ENCODE measurements around the gene CTRB1. TPM values are rescaled to one million over a fixed set of nuclear protein-coding genes. Genes with fewer than 3 reads are reported as not detected.
"Not testable (repeated sequence)": the region's sequence is repeated elsewhere in the genome, so short reads cannot be mapped to it uniquely, and the experiment has no call there.

Gene CTRB1
- total RNA-seq, 1 donor from 2014 or later = not detected

GRCh38 chr16:75207831-75208230, 11.0 kb upstream of the CTRB1 start:
- no peaks in the 10 kb centered on the region for H3K4me1 ChIP-seq
- no peaks in the 10 kb centered on the region for H3K9me3 ChIP-seq
- TF ChIP-seq POLR2A (IDR thresholded peaks at IDR 0.05) (no peak), POLR2AphosphoS5 (IDR thresholded peaks at IDR 0.05; ENCODE audit: insufficient read depth in 1 of 2, low read depth in 1 of 2) (no peak)
- TF ChIP-seq, protein P1, sequence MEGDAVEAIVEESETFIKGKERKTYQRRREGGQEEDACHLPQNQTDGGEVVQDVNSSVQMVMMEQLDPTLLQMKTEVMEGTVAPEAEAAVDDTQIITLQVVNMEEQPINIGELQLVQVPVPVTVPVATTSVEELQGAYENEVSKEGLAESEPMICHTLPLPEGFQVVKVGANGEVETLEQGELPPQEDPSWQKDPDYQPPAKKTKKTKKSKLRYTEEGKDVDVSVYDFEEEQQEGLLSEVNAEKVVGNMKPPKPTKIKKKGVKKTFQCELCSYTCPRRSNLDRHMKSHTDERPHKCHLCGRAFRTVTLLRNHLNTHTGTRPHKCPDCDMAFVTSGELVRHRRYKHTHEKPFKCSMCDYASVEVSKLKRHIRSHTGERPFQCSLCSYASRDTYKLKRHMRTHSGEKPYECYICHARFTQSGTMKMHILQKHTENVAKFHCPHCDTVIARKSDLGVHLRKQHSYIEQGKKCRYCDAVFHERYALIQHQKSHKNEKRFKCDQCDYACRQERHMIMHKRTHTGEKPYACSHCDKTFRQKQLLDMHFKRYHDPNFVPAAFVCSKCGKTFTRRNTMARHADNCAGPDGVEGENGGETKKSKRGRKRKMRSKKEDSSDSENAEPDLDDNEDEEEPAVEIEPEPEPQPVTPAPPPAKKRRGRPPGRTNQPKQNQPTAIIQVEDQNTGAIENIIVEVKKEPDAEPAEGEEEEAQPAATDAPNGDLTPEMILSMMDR (IDR thresholded peaks at IDR 0.05) = no peak
- no peaks in the 10 kb centered on the region for H3K36me3 ChIP-seq
- no peaks in the 10 kb centered on the region for H3K27me3 ChIP-seq
- intact Hi-C loops (cut with DNase I) = no loop called here
- DNase-seq (ENCODE audit: extremely low spot score in 2 of 2) = no peak
- H3K4me3 ChIP-seq = no peak overlapping the region
- H3K27ac ChIP-seq = no peak overlapping the region

GRCh38 chr16:75208242-75208825, 10.5 kb upstream of the CTRB1 start:
- Histone ChIP-seq H3K4me3 (no peak overlapping the region), H3K4me1 (no peaks in the 10 kb centered on the region), H3K9me3 (no peaks in the 10 kb centered on the region), H3K36me3 (no peaks in the 10 kb centered on the region), H3K27me3 (no peaks in the 10 kb centered on the region), H3K27ac (no peak overlapping the region)
- intact Hi-C loops (cut with DNase I) = no loop called here
- no peak for TF ChIP-seq POLR2AphosphoS5 (IDR thresholded peaks at IDR 0.05; ENCODE audit: insufficient read depth in 1 of 2, low read depth in 1 of 2)
- TF ChIP-seq POLR2A (IDR thresholded peaks at IDR 0.05) = no peak
- TF ChIP-seq, protein P1 (IDR thresholded peaks at IDR 0.05) = no peak
- DNase-seq (ENCODE audit: extremely low spot score in 2 of 2) = no peak

DNA sequence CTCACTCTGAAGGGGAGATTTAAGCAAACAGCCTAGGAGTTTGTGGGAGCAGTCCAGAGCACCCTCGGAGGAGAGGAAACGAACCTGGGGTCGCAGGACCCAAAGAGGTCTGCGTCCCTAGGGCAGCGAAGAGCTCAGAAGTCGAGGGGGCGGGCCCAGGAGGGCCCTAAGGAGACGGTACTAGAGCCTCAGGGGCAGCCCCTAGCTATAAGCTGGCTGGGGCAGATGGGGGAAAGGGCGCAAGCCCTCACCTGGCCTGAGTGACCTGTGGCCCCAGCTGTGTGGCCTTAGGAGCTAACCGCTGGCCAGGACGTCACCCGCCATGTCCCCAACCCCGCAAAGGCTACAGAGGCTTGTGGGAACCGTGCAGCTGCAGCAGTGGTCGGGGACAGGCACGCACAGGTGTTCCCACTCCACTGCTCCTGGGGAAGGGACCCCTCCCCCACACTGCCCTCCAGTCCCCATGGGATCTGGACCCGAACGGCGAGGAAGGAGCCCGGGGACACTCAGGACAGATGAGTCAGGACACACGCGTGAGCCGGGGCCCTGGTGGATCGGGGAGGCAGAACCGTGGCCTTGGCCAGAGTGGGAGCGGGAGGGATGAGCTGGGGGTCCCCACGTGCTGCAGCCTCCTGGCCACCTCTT, 9.8 kb upstream of the CTRB1 start:
- intact Hi-C loops (cut with DNase I) = no loop called here

DNA sequence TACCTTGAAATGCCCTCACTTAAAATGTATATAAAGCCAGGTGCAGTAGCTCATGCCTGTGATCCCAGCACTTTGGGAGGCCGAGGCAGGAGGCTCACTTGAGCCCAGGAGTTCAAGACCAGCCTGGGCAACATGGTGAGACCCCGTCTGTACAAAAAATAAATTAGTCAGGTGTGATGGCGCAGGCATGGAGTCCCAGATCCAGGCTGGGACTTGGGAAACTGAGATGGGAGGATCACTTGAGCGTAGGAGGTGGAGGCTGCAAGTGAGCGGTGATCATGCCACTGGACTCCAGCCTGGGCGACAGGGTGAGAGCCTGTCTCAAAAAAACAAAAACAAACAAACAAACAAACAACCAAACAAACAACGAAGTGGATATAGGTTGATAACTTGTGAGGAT, 9.3 kb upstream of the CTRB1 start:
- H3K27me3 ChIP-seq; H3K4me3 ChIP-seq; intact Hi-C loops (cut with DNase I): not testable (repeated sequence)

More for the DNA sequence above, 9.8 kb upstream of the CTRB1 start:
- TF ChIP-seq POLR2A (IDR thresholded peaks at IDR 0.05) (no peak), POLR2AphosphoS5 (IDR thresholded peaks at IDR 0.05; ENCODE audit: insufficient read depth in 1 of 2, low read depth in 1 of 2) (no peak)
- TF ChIP-seq, protein P1 (IDR thresholded peaks at IDR 0.05) = no peak
- no peaks in the 10 kb centered on the region for H3K27me3 ChIP-seq
- no peak overlapping the region for H3K4me3 ChIP-seq
- H3K9me3 ChIP-seq = no peaks in the 10 kb centered on the region
- no peaks in the 10 kb centered on the region for H3K4me1 ChIP-seq
- DNase-seq (ENCODE audit: extremely low spot score in 2 of 2) = no peak
- H3K36me3 ChIP-seq = no peaks in the 10 kb centered on the region
- no peak overlapping the region for H3K27ac ChIP-seq

DNA sequence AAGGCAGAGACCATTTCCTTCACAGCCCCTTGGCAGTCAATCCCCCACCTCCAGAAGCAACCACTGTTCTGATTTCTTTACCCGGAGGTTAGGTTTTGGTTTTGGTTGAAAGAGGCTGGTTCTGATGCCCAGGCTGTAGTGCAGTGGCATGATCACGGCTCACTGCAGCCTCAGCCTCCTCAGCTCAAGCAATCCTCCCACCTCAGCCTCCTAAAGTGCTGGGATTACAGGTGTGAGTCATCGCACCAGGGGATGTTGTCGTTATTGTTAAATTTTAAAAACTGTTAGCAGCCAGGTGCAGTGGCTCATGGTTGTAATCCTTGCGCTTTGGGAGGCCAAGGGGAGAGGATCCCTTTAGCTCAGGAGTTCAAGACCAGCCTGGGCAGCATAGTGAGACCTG, 8.8 kb upstream of the CTRB1 start:
- Histone ChIP-seq H3K27me3 (no peaks in the 10 kb centered on the region), H3K36me3 (no peaks in the 10 kb centered on the region), H3K4me1 (no peaks in the 10 kb centered on the region), H3K9me3 (no peaks in the 10 kb centered on the region), H3K27ac (no peak overlapping the region), H3K4me3 (no peak overlapping the region)
- intact Hi-C loops (cut with DNase I) = no loop called here
- DNase-seq (ENCODE audit: extremely low spot score in 2 of 2) = no peak
- no peak for TF ChIP-seq POLR2AphosphoS5 (IDR thresholded peaks at IDR 0.05; ENCODE audit: insufficient read depth in 1 of 2, low read depth in 1 of 2)
- TF ChIP-seq, protein P1 (IDR thresholded peaks at IDR 0.05) = no peak
- TF ChIP-seq POLR2A (IDR thresholded peaks at IDR 0.05) = no peak

More for the DNA sequence above, 9.3 kb upstream of the CTRB1 start:
- not testable (repeated sequence) for H3K36me3 ChIP-seq; DNase-seq (ENCODE audit: extremely low spot score in 2 of 2); H3K9me3 ChIP-seq; H3K4me1 ChIP-seq; H3K27ac ChIP-seq

DNA sequence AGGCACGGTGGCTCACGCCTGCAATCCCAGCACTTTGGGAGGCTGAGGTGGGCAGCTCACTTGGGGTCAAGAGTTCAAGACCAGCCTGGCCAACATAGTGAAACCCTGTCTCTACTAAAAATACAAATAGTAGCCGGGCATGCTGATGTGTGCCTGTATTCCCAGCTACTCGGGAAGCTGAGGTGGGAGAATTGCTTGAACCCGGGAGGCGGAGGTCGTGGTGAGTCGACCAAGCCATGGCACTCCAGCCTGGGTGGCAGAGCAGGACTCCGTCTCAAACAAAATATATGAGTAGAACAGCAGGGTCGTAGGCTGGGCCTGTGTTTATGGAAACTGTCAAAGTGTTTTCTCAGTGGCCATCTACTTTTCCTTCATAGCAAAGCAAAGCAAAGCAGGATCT, 7.5 kb upstream of the CTRB1 start:
- DNase-seq (ENCODE audit: extremely low spot score in 2 of 2); H3K27me3 ChIP-seq; H3K27ac ChIP-seq; H3K36me3 ChIP-seq; H3K4me3 ChIP-seq; intact Hi-C loops (cut with DNase I); H3K4me1 ChIP-seq; H3K9me3 ChIP-seq: not testable (repeated sequence)
